NCI-H345 treated with DMSO at 0.1 percent for 48 hours (cell line): ENCODE measurements around the gene FAM222A.
"Not testable (repeated sequence)": the region's sequence is repeated elsewhere in the genome, so short reads cannot be mapped to it uniquely, and the experiment has no call there.

Experiments used
- DNase-seq: peaks from one replicate; lab custom pipeline; 2025; ENCODE audit not compliant: unreplicated experiment; lab: John Stamatoyannopoulos, UW

Gene FAM222A

GRCh38 chr12:109693653-109694600 lies 19.7 kb upstream of the FAM222A start:
- no peak for DNase-seq

GRCh38 chr12:109694629-109695028 lies 19.0 kb upstream of the FAM222A start:
- DNase-seq, result not testable (repeated sequence)

GRCh38 chr12:109695416-109695815 lies 18.2 kb upstream of the FAM222A start:
- DNase-seq, result no peak

- no peak for DNase-seq
These were observed 17.6 kb upstream of the FAM222A start for GRCh38 chr12:109695961-109696461.

GRCh38 chr12:109696485-109697269 lies 16.9 kb upstream of the FAM222A start:
- DNase-seq, result no peak

- DNase-seq, result no peak
These were observed 16.4 kb upstream of the FAM222A start for GRCh38 chr12:109697270-109697553.

GRCh38 chr12:109697877-109698468 lies 15.7 kb upstream of the FAM222A start:
- no peak for DNase-seq

GRCh38 chr12:109698820-109699219 lies 14.8 kb upstream of the FAM222A start:
- DNase-seq, result no peak

- DNase-seq, result no peak
These were observed 12.6 kb upstream of the FAM222A start for GRCh38 chr12:109701064-109701463.

- DNase-seq, result no peak
These were observed 11.3 kb upstream of the FAM222A start for GRCh38 chr12:109702111-109702841.

- DNase-seq, result no peak
These were observed 9.9 kb upstream of the FAM222A start for GRCh38 chr12:109703684-109704083.

- DNase-seq, result no peak
These were observed 9.1 kb upstream of the FAM222A start for GRCh38 chr12:109704371-109705098.

GRCh38 chr12:109705291-109705690 lies 8.3 kb upstream of the FAM222A start:
- no peak for DNase-seq

GRCh38 chr12:109706398-109706746 lies 7.3 kb upstream of the FAM222A start:
- no peak for DNase-seq

GRCh38 chr12:109706747-109707469 lies 6.7 kb upstream of the FAM222A start:
- peak; percentile 68 for DNase-seq

GRCh38 chr12:109707470-109707821 lies 6.2 kb upstream of the FAM222A start:
- DNase-seq, result no peak

GRCh38 chr12:109708939-109709338 lies 4.7 kb upstream of the FAM222A start:
- DNase-seq, result no peak

GRCh38 chr12:109709401-109709991 lies 4.1 kb upstream of the FAM222A start:
- no peak for DNase-seq

- no peak for DNase-seq
These were observed 3.3 kb upstream of the FAM222A start for GRCh38 chr12:109710205-109710746.
